ENCODE results near the gene EXTL2. TPM values are rescaled to one million over a fixed set of nuclear protein-coding genes. Genes with fewer than 3 reads are reported as not detected.
"Not testable (repeated sequence)": the region's sequence is repeated elsewhere in the genome, so short reads cannot be mapped to it uniquely, and the experiment has no call there.

EXTL2 gene
- total RNA-seq, 1 donor from 2014 or later, result 22.1 TPM

DNA sequence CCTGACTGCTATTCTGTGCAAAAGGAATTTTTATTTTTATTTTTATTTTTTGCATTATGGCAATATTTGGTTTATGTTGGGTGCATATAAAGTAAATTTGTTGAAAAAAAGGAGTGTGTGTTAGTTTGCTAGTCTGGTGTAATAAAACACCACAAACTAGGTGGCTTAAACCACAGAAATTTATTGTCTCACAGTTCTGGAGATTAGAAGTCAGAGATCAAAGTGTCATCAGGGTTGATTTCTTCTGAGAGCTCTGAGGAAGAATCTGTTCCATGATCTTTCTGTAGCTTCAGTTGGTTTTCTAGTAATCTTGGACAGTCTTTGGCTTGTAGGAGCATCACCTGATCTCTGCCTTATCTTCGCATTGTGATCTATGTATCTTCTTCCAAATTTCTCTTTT lies 7.7 kb upstream of the EXTL2 start:
- no peak for DNase-seq (ENCODE audit: low spot score)

DNA sequence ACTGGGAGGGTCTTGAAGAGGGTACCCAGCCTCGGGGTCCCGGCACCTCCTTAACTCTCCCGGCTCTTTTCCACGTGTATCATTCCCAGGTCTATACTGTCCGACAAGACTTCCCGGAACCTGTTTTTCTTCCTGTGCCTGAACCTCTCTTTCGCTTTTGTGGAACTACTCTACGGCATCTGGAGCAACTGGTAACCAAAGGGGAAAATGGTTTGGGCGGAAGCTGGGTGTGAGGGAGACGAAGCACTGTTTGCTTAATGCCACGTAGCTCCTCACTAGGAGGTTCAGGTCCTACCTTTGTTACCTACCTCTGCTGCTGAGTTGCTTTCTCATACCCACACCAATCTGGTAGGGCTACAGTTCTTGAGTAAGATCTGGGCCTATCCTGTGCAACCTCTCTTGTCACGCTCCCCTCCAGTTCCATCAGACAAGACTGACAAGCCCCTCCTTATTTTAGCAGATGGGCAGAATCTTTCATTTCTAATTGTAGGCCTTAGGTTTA lies 1.9 kb upstream of the EXTL2 start:
- no peak for DNase-seq (ENCODE audit: low spot score)

DNA sequence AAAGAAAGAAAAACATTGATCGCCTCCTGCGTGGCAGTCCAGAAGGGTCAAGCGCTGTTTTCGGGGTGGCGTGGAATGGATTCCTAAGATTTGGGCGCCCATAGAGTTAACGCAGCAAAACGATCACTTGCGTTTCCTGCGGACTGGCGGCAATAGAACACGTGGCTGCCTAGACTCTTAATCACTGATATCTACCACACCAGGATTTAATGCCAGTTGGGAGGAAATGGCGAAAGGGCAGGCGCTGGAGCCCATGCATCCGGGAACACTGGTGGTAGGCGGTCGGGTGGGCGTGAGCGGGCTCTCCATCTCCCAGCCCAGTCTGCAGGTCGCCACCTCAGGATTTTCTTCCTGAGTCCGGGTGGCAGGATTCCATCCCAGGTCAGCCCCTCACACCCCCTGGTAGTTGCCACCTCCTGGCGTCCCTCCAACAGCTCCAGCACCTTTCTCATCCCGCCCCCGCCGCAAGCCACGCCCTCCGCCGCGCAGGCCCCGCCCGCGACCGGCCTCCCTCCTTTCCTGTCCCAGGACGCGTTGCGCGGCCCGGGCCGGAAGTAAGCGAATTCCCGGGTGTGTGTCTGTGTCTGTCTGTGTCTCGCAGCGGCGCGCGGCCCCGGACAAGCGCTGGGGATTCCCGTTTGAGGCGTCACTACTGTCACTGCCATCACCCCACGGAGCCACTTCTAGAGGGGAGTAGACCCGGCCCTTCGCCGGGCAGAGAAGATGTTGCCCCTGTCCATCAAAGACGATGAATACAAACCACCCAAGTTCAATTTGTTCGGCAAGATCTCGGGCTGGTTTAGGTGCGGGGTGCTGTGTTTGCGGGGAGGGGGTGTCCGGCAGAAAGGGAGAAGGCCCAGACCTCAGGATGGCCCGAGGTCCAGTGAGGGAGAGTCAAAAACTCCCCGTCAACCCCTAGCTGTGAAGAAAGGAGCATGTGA lies 1.2 kb upstream of the EXTL2 start, which contains the start of gene SLC30A7:
TSS of gene SLC30A7 (plus strand) at position 551 of the 941 bp plus-strand sequence. CDS start at position 724, 173 bp downstream.
- peak; percentile 98 for DNase-seq (ENCODE audit: low spot score)

DNA sequence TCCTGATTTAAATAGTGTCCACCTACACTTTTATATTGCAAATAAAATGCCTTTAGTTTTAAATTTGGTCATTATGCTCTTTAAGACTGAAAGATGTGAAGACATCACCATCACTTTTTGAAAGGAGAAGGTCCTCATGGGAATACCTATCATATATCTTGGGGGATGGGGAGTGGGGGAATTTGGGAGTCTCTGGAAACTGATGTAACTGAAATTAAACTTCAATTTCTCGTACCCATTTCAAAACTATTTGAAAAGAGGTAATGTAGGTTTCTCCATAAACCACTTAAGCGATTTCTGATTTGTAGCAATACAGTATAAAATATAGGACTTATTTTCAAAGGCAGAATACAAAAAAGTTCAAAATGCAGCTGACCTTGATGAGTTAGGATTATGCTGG lies 924 bp downstream of the EXTL2 start:
- no peak for DNase-seq (ENCODE audit: low spot score)

DNA sequence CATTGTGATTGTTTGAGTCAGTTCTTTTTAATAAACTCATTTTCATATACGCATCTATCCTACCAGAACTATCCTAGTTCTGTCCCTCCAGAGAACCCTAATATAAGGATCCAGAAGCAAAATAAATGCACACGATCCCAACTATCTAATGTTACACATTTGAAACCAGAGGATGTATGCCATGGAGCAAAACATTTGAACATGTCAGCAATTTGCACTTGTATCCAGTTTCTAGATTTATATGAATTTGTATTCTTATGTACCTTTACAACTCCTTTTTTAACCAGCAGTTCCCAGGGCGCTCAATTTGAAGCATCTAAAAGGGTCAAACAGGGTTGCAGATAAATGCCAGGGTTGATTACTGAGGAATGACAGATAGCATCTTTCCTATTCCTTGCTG lies 2.1 kb downstream of the EXTL2 start:
- no peak for DNase-seq (ENCODE audit: low spot score)

DNA sequence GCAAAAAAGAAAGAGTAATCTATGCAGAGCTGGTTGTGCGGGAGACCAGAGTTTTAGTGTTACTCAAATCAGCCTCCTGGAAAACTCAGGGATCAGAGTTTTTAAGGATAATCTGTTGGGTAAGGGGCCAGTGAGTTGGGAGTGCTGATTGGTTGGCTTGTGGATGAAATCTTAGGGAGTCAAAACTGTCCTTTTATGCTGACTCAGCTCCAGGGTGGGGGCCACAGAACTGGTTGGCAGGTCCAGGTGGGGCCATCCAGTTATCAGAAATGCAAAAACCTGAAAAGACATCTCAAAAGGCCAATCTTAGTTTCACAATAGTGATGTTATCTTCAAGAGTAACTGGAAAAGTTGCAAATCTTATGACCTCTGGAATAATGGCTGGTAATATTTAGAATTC lies 3.3 kb downstream of the EXTL2 start:
- no peak for DNase-seq (ENCODE audit: low spot score)

DNA sequence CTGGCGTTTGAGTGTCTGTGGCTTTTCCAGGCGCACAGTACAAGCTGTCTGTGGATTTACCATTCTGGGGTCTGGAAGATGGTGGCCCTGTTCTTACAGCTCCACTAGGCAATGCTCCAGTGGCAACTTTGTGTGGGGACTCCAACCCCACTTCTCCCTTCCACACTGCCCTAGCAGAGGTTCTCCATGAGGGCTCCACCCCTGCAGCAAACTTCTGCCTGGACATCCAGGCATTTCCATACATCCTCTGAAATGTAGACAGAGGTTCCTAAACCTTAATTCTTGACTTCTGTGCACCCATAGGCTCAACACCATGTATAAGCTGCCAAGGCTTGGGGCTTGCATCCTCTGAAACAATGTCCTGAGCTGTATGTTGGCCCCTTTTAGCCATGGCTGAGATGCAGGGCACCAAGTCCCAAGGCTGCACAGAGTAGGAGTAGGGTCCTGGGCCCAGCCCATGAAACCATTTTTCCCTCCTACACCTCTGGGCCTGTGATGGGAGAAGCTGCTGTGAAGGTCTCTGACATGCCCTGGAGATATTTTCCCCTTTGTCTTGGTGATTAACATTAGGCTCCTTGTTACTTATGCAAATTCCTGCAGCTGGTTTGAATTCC lies 4.7 kb downstream of the EXTL2 start:
- DNase-seq (ENCODE audit: low spot score), result not testable (repeated sequence)

DNA sequence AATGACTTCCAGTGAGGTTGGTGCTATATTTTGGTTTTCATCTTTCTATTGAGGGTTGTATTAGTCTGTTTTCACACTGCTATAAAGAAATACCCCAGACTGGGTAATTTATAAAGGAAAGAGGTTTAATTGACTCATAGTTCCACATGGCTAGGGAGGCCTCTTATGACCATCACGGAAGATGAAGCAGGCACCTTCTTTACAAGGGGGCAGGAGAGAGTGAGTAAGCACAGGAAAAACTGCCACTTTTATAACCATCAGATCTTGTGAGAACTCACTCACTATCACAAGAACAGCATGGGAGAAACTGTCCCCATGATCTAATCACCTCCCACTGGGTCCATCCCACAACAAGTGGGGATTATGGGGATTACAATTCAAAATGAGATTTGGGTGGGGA lies 5.6 kb downstream of the EXTL2 start:
- DNase-seq (ENCODE audit: low spot score), result not testable (repeated sequence)

DNA sequence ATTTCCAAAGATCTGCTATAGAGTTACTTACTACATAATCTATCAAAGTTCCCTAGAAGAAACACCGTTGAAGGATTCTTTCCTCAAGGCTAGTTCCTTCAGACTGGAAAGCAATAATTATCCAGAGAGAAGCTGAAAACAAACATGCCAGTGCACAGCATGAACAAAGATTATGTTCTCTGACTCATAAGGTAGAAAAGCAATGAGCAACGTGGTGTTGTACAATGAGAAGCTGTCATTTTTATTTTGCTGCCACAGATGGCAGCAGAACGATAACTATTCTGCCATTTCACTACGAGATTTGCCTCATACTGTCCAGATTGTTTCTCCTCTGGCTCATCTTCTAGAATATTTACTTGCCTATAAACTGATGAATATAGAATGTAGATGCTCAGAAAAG lies 10.7 kb downstream of the EXTL2 start:
- DNase-seq (ENCODE audit: low spot score), result no peak

DNA sequence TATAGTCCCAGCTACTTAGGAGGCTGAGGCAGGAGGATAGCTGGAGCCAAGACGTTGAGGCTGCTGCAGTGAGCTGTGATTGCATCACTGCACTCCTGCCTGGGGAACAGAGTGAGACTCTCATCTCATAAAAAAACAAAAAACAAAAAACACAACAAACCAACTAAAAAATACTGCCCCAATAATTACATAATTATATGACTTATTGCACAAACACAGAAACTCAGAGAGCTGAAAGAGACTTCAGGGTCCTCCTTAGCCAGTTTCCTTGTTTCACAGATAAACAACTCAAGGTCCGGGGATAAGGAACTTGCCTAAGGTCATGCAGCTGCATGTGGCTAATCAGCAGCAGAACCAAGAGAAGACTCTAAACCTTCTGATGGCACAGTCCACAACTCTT lies 11.9 kb downstream of the EXTL2 start:
- no peak for DNase-seq (ENCODE audit: low spot score)

DNA sequence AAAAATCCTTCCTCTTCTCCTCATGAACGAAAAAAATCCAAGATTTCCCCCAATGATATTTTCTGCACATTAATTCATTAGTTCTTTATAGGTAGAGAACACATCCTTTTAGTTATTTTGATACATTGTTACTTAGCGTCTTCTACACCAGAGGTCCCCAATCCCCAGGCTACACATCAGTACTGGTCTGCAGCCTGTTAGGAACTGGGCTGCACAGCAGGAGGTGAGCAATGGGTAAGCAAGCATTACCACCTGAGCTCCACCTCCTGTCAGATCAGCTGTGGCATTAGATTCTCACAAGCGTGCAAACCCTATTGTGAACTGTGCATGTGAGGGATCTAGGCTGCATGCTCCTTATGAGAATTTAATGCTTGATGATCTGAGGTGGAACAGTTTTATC lies 13.0 kb downstream of the EXTL2 start:
- DNase-seq (ENCODE audit: low spot score), result no peak

DNA sequence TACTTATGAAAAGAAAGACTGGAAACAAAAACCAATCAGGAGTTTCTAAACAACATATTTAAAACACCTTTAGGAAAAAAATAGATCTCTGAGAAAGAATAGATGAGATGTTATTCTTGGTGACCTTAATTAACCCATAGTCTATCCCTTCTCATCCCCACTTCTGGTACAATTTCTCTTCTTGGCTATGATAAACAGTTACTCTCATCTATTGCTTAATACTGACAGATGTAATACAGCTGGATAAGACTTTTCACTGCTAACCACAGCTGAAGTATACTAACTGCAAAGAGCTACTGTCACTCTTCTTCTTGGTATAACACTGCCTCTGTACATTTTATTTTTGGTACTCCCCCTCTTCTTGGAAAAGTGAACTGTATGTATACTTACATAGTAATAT lies 15.2 kb downstream of the EXTL2 start:
- DNase-seq (ENCODE audit: low spot score), result no peak

DNA sequence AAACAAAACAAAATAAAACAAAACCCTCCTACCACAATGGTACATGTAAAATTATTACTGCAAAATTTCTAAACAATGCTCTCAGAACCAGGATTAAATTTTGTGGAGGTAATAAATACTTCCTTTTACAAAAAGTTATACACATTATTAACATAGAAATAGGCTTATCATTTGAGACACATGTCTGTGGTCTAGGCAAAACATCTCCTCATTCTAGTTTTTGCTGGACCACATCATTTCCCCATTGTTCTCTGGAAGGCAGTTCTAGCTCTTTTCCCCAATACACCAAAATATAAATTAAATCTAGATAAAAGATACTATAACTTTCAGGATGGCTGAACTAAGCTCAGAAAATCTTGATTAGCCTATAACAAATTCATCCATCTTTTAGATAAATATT lies 18.4 kb downstream of the EXTL2 start:
- no peak for DNase-seq (ENCODE audit: low spot score)

DNA sequence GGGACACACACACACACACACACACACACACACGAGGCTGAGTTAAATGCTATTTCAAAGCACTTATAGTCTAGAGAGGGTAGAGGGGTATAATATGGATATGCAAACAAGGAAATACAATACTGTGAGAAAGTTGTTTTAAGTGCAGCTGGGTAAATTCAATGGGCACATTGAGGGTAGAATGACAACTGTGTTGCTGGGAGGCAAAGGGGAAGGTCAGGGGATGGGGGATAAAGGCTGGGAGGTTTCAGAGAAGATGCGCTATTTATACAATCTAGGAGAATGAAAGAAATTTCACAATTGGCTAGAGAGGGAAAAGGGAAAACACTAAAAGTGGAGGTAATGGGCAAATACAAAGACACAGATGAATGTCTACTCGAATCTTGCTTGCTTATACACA lies 19.4 kb downstream of the EXTL2 start:
- no peak for DNase-seq (ENCODE audit: low spot score)

DNA sequence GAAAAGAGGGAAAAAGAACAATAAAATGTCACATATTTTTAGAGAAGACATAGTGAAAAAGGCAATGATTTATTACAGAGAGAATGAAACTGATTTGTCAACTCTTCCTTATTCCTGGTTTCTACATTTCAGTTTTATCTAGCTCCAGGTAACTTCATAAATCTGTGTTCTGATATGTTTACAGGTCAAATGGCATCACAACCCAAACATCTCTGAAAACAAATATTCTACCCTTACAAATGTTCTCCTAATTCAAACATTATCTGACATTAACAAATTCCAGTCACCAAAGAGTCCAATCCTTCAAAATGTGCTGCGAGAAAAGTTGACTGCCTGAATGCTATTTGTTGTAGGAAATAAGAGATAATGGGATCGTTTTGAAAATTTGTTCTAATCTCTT lies 20.2 kb downstream of the EXTL2 start:
- no peak for DNase-seq (ENCODE audit: low spot score)

DNA sequence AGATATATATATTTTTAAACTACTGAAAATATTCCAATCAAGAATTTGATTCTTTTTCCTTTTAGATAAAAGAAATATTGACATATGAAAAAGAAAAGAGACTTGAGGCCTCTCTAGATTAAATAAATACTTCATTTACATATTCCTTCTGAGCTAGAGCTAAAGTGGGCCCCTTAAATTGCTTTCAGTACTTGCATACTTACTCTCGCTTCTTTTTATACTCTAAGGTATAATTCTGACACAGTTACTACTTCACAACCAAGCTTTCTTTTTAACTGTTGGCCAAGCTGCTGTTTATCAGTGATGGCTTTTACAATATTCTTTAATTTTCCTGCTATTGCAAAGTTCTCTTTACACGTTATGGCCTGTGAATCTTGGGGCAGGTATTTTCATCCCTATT lies 24.6 kb downstream of the EXTL2 start:
- no peak for DNase-seq (ENCODE audit: low spot score)

DNA sequence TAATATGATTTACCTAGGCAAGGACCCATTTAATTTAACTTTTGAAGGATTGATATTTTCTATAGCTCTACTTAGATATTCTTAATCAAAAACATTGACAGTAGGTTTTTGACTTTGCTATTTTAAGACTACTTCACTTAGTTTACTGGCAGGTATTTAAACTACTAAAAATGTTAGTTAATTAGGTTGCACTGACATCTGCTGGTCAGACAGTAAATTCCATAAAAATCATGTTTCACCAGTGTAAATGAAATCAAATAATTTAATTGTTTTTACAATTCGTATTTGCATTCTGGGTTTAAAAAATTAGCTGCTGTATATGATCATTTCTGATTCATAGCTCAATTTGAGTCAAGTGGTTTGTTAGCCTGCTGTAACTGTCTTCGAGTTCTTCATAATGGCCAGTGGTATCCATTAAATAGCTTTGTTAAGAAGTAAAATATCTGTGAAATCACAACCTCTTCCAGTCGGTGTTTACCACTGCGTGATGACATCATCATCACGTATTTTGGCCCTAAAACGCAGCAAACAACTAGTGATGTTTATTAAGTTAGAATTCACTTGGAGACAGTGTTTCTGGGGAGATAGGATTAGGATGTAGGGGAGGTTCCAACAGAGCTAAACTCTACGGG lies 26.2 kb downstream of the EXTL2 start:
- DNase-seq (ENCODE audit: low spot score), result no peak

DNA sequence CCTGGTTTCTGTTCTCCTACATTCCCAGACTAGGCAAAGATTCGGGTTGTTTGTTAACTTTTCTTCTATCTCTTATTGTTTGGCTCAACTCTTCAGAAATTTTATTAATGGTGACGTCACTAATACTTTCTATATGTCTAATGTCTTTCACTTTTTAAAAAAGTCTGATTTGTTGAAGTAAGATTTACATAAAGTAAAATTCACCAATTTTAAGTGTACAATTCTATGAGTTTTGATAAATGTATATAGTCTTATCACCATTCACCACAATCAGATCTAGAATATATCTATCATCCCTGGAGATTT lies 27.8 kb downstream of the EXTL2 start:
- no peak for DNase-seq (ENCODE audit: low spot score)

DNA sequence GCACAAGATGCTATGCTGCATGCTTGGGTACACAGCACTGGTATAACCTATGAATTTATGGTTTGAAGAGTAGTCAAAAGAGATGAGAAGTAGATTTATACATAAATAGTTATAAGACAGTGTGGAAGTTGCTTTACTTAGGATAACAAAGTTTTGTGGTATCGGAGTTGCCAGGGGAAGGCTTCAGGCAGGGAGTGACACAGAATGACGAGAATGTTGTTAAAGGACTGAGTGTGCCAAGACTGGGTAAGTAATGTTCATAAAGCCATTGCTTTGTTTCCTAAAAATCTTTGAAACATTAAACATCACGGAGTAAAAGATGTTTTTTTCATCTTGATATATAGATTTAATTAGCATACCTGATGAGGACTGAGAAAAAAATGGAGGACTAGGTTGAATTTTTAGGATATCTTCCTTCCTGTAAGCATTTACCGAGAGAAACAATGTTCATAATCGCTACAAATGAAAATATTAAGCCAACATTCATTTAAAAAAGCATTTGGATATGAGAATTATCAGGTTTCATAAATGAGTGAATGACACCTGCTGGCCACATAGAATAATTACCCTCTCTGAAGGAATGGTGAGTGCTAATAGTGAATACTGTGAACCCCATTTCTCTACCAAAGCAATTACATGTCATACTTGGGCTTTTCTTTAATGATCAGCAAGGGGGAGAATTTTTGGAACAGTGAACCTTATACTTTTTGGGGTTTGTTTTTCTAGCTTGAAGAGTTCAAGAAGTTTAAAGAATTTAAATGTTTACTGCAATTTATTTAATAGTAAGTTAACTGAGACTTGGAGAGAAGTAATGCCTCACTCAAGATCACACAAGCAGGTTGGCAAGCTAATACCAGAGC lies 28.4 kb downstream of the EXTL2 start:
- no peak for DNase-seq (ENCODE audit: low spot score)

DNA sequence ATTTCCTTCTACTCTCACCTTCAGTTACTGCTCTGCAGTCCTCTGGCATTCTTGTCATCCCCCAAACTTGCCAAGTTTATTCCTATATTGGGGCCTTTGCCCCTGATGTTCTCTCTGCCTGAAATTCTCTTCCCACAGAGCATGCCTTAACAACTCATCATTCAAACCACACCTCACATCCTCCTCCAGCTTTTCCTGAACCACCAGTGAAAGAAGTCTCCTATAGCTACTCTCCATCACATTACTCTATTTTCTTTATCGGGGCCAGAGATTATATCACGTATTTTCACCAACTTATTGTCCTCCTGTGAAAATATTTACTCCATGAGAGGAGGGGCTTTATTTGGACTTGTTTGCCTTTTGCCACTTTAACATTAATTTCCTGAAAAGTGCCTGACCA lies 32.1 kb downstream of the EXTL2 start:
- DNase-seq (ENCODE audit: low spot score), result no peak

DNA sequence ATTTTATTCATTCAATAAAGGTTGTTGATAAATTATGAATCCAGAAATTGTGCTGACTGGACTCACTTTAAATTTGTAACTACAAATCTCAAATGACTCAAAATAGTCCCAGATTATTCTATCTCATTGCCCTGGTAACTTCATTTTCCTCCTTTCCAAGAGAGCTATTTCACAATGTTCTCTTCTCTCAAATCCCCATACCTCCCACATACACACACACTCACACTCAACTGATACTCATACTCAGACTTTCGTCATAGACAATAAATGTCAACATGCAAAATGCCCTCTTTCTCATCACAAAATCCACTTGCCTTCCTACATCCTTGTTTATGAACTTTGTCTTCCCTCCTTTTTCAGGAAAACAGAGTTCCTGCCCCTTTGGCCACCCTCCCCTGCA lies 33.3 kb downstream of the EXTL2 start:
- DNase-seq (ENCODE audit: low spot score), result no peak
